GM23338 (cell line): Measurements from ENCODE around the gene CHD9NB. TPM values are rescaled to one million over a fixed set of nuclear protein-coding genes. Genes with fewer than 3 reads are reported as not detected.

Experiments used
- ATAC-seq: fragments of 200-7000 bp; cut with Tn5 transposase; 3 replicates; pipeline ENCODE4 v1.9.1; 2020
- DNase-seq: peaks from one replicate; pipeline ENCODE4 v3.0.0-alpha.2; 2015; ENCODE audit warnings: low spot score
- H2AFZ ChIP-seq: fragments of 200-600 bp; sonication (generic); 2 replicates; pipeline ENCODE4 v1.8.0; 2016; ENCODE audit warnings: antibody characterized with exemption, mild to moderate bottlenecking, moderate library complexity
- H3F3A ChIP-seq: fragments of 200-600 bp; sonication (generic); replicated peaks from 2 replicates; pipeline ENCODE4 v1.8.0; 2017; ENCODE audit warnings: antibody characterized with exemption, mixed run types, low read depth
- H3K27ac ChIP-seq: fragments of 200-600 bp; sonication (generic); 2 replicates; pipeline ENCODE4 v1.6.1; 2016; ENCODE audit warnings: low read depth
- H3K27me3 ChIP-seq: fragments of 200-600 bp; sonication (generic); 2 replicates; pipeline ENCODE4 v1.8.0; 2016; ENCODE audit warnings: mild to moderate bottlenecking, mixed run types, moderate library complexity; ENCODE audit not compliant: insufficient read depth
- H3K36me3 ChIP-seq: fragments of 200-600 bp; sonication (generic); 2 replicates; pipeline ENCODE4 v1.8.0; 2016; ENCODE audit warnings: mild to moderate bottlenecking; ENCODE audit not compliant: insufficient read depth
- H3K4me1 ChIP-seq: fragments of 200-600 bp; sonication (generic); 2 replicates; pipeline ENCODE4 v1.8.0; 2016; ENCODE audit warnings: mild to moderate bottlenecking, moderate library complexity; ENCODE audit not compliant: insufficient read depth
- H3K4me2 ChIP-seq: fragments of 200-600 bp; sonication (generic); 2 replicates; pipeline ENCODE4 v1.7.1; 2017; ENCODE audit warnings: mixed run types
- H3K4me3 ChIP-seq: fragments of 200-600 bp; sonication (generic); 2 replicates; pipeline ENCODE4 v1.6.1; 2016; ENCODE audit warnings: mixed run types
- H3K79me2 ChIP-seq: fragments of 200-600 bp; sonication (generic); replicated peaks from 2 replicates; pipeline ENCODE4 v1.8.0; 2017; ENCODE audit warnings: mild to moderate bottlenecking; ENCODE audit not compliant: insufficient read depth
- H3K9me2 ChIP-seq: fragments of 200-600 bp; sonication (generic); 2 replicates; pipeline ENCODE4 v1.8.0; 2017; ENCODE audit not compliant: insufficient read depth
- H4K20me1 ChIP-seq: fragments of 200-600 bp; sonication (generic); replicated peaks from 2 replicates; pipeline ENCODE4 v1.8.0; 2017; ENCODE audit warnings: mild to moderate bottlenecking; ENCODE audit not compliant: insufficient read depth
- H3K27ac Mint-ChIP-seq: 2 replicates; pipeline ENCODE4 v1.8.0; 2020; ENCODE audit warnings: inconsistent platforms, mild to moderate bottlenecking, moderate library complexity, mixed read lengths
- H3K27me3 Mint-ChIP-seq: 3 replicates; pipeline ENCODE4 v1.8.0; 2022; ENCODE audit warnings: low read depth, mild to moderate bottlenecking, moderate library complexity, mixed read lengths, inconsistent platforms; ENCODE audit not compliant: insufficient read depth, poor library complexity
- H3K36me3 Mint-ChIP-seq: 3 replicates; pipeline ENCODE4 v1.8.0; 2021; ENCODE audit warnings: low read depth, mild to moderate bottlenecking, inconsistent platforms, moderate library complexity, mixed read lengths
- H3K4me1 Mint-ChIP-seq: 3 replicates; pipeline ENCODE4 v1.8.0; 2020; ENCODE audit warnings: mild to moderate bottlenecking, inconsistent platforms, mixed read lengths
- H3K4me3 Mint-ChIP-seq: 3 replicates; pipeline ENCODE4 v1.8.0; 2021; ENCODE audit warnings: moderate library complexity, mild to moderate bottlenecking, inconsistent platforms, mixed read lengths
- H3K9me3 Mint-ChIP-seq: 3 replicates; pipeline ENCODE4 v1.8.0; 2020; ENCODE audit warnings: moderate library complexity, mild to moderate bottlenecking, inconsistent platforms, mixed read lengths
- CREB1 ChIP-seq: fragments of 250-450 bp; sonication (Bioruptor Pico); IDR thresholded peaks from 2 replicates; pipeline ENCODE4 v1.5.0; 2020; ENCODE audit warnings: low read depth, mild to moderate bottlenecking, moderate library complexity
- EZH2 ChIP-seq: fragments of 200-600 bp; sonication (generic); IDR thresholded peaks from one replicate; pipeline ENCODE4 v1.8.0; 2017; ENCODE audit warnings: antibody characterized with exemption, mild to moderate bottlenecking, low read depth; ENCODE audit not compliant: unreplicated experiment
- JUNB ChIP-seq: IDR thresholded peaks from one replicate; pipeline ENCODE4 v1.6.1; 2016; ENCODE audit warnings: antibody characterized with exemption; ENCODE audit not compliant: unreplicated experiment
- NANOG ChIP-seq: IDR thresholded peaks from 2 replicates; pipeline ENCODE4 v1.6.1; 2016; ENCODE audit warnings: antibody characterized with exemption, borderline replicate concordance
- POLR2AphosphoS5 ChIP-seq: IDR thresholded peaks from 2 replicates; pipeline ENCODE4 v1.6.1; 2016; ENCODE audit warnings: antibody characterized with exemption, low read depth
- STAT1 ChIP-seq: IDR thresholded peaks from one replicate; pipeline ENCODE4 v1.6.1; 2016; ENCODE audit warnings: antibody characterized with exemption; ENCODE audit not compliant: unreplicated experiment
- ZNF114 ChIP-seq: fragments of 250-450 bp; sonication (Bioruptor Pico); IDR thresholded peaks from 2 replicates; pipeline ENCODE4 v1.5.0; 2020; ENCODE audit warnings: mild to moderate bottlenecking, moderate library complexity
- ZNF331 ChIP-seq: fragments of 250-450 bp; sonication (Bioruptor Pico); IDR thresholded peaks from 2 replicates; pipeline ENCODE4 v1.5.0; 2020; ENCODE audit warnings: low read depth, mild to moderate bottlenecking, moderate library complexity
- polyA plus RNA-seq: library from polyadenylated mRNA; unstranded; fragments of >200 nt; fragmentation: Nextera tagmentation; extraction: Ambion mirVana; gene quantifications from 2 replicates; pipeline ENCODE4 v1.2.1, GENCODE V29; 2016
- total RNA-seq: library from RNA; depleted of rRNA; stranded (reverse); fragments of >200 nt; shearing (Covaris generic); gene quantifications from 2 replicates; pipeline ENCODE4 v1.2.3, GENCODE V29; 2014
- TF ChIP-seq, protein P1 (sequence below): IDR thresholded peaks from 2 replicates; pipeline ENCODE4 v1.6.1; 2016; ENCODE audit warnings: antibody characterized with exemption
- TF ChIP-seq, protein P2 (sequence below), 2 experiments: fragments of 200-600 bp in 1 of 2; sonication (generic) in 1 of 2; conservative IDR thresholded peaks; 2 replicates each; pipeline versions ENCODE4 v1.5.1 to v1.6.1; 2016 to 2017; ENCODE audit warnings: antibody characterized with exemption in 2 of 2, low read depth in 2 of 2, mild to moderate bottlenecking in 2 of 2, moderate library complexity in 1 of 2
- TF ChIP-seq, protein P3 (sequence below): IDR thresholded peaks from one replicate; pipeline ENCODE4 v1.6.1; 2018; ENCODE audit warnings: antibody characterized with exemption; ENCODE audit not compliant: unreplicated experiment
- TF ChIP-seq, protein P4 (sequence below): fragments of 250-450 bp; sonication (Bioruptor Pico); IDR thresholded peaks from 2 replicates; pipeline ENCODE4 v1.5.0; 2020; ENCODE audit warnings: mild to moderate bottlenecking, moderate library complexity

Gene CHD9NB
- total and polyA plus RNA-seq, 2 experiments from 2014 or later, result 1.7 to 4.2 TPM

DNA sequence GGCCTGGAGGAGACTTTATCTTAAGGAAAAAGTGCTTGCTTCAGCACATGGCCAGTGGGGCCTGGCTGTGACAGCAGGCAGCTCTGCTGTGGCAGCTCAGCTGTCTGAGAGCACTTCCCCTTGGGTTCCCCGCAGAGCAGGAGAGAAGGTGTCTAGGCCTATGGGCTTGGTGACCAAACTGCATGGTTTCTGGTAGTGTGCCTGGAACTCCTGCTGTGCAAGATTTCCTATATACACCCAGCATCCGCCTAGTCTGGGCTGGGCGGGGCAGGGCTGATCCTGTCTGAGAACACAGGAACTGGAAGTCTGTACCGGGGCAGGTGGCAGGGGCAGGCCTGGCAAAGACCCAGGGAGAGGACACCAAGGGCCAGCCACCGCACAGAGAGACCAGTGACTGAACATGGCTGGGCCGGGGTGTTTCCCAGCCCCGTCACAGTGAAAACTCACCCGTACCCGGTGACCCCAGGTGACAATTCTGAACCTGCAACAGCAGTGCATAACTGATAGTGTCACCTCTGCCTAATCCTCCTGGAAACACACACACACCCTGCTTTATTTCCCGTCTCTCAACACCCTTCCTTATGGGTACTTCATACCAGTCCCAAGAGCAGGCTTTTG is 41.4 kb upstream of the CHD9NB start:
- Mint-ChIP-seq H3K9me3 (no peaks in the 10 kb centered on the region), H3K4me1 (peaks cover 60% of the 10 kb centered on the region), H3K36me3 (peaks cover 3% of the 10 kb centered on the region; the same call in 1 of the 3 replicates), H3K27ac (no peak overlapping the region), H3K27me3 (peaks cover 8% of the 10 kb centered on the region), H3K4me3 (no peak overlapping the region)
- no peak overlapping the region for H2AFZ ChIP-seq
- H3K27me3 ChIP-seq, result no peaks in the 10 kb centered on the region
- peaks cover 9% of the 10 kb centered on the region for H3K79me2 ChIP-seq
- no peak overlapping the region for H3K4me2 ChIP-seq
- H3F3A ChIP-seq, result peaks cover 10% of the 10 kb centered on the region
- TF ChIP-seq EZH2 (no peak), ZNF331 (CRISPR knock-in tag) (no peak), CREB1 (no peak), ZNF114 (CRISPR knock-in tag) (no peak), STAT1 (no peak), JUNB (no peak), POLR2AphosphoS5 (no peak), NANOG (no peak)
- TF ChIP-seq, protein P1, sequence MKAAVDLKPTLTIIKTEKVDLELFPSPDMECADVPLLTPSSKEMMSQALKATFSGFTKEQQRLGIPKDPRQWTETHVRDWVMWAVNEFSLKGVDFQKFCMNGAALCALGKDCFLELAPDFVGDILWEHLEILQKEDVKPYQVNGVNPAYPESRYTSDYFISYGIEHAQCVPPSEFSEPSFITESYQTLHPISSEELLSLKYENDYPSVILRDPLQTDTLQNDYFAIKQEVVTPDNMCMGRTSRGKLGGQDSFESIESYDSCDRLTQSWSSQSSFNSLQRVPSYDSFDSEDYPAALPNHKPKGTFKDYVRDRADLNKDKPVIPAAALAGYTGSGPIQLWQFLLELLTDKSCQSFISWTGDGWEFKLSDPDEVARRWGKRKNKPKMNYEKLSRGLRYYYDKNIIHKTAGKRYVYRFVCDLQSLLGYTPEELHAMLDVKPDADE, result no peak
- TF ChIP-seq, protein P2, sequence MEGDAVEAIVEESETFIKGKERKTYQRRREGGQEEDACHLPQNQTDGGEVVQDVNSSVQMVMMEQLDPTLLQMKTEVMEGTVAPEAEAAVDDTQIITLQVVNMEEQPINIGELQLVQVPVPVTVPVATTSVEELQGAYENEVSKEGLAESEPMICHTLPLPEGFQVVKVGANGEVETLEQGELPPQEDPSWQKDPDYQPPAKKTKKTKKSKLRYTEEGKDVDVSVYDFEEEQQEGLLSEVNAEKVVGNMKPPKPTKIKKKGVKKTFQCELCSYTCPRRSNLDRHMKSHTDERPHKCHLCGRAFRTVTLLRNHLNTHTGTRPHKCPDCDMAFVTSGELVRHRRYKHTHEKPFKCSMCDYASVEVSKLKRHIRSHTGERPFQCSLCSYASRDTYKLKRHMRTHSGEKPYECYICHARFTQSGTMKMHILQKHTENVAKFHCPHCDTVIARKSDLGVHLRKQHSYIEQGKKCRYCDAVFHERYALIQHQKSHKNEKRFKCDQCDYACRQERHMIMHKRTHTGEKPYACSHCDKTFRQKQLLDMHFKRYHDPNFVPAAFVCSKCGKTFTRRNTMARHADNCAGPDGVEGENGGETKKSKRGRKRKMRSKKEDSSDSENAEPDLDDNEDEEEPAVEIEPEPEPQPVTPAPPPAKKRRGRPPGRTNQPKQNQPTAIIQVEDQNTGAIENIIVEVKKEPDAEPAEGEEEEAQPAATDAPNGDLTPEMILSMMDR (conservative IDR thresholded peaks at IDR 0.05; ENCODE audit: low read depth in 2 of 2), result no peak
- TF ChIP-seq, protein P3, sequence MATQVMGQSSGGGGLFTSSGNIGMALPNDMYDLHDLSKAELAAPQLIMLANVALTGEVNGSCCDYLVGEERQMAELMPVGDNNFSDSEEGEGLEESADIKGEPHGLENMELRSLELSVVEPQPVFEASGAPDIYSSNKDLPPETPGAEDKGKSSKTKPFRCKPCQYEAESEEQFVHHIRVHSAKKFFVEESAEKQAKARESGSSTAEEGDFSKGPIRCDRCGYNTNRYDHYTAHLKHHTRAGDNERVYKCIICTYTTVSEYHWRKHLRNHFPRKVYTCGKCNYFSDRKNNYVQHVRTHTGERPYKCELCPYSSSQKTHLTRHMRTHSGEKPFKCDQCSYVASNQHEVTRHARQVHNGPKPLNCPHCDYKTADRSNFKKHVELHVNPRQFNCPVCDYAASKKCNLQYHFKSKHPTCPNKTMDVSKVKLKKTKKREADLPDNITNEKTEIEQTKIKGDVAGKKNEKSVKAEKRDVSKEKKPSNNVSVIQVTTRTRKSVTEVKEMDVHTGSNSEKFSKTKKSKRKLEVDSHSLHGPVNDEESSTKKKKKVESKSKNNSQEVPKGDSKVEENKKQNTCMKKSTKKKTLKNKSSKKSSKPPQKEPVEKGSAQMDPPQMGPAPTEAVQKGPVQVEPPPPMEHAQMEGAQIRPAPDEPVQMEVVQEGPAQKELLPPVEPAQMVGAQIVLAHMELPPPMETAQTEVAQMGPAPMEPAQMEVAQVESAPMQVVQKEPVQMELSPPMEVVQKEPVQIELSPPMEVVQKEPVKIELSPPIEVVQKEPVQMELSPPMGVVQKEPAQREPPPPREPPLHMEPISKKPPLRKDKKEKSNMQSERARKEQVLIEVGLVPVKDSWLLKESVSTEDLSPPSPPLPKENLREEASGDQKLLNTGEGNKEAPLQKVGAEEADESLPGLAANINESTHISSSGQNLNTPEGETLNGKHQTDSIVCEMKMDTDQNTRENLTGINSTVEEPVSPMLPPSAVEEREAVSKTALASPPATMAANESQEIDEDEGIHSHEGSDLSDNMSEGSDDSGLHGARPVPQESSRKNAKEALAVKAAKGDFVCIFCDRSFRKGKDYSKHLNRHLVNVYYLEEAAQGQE, result no peak
- TF ChIP-seq, protein P4, sequence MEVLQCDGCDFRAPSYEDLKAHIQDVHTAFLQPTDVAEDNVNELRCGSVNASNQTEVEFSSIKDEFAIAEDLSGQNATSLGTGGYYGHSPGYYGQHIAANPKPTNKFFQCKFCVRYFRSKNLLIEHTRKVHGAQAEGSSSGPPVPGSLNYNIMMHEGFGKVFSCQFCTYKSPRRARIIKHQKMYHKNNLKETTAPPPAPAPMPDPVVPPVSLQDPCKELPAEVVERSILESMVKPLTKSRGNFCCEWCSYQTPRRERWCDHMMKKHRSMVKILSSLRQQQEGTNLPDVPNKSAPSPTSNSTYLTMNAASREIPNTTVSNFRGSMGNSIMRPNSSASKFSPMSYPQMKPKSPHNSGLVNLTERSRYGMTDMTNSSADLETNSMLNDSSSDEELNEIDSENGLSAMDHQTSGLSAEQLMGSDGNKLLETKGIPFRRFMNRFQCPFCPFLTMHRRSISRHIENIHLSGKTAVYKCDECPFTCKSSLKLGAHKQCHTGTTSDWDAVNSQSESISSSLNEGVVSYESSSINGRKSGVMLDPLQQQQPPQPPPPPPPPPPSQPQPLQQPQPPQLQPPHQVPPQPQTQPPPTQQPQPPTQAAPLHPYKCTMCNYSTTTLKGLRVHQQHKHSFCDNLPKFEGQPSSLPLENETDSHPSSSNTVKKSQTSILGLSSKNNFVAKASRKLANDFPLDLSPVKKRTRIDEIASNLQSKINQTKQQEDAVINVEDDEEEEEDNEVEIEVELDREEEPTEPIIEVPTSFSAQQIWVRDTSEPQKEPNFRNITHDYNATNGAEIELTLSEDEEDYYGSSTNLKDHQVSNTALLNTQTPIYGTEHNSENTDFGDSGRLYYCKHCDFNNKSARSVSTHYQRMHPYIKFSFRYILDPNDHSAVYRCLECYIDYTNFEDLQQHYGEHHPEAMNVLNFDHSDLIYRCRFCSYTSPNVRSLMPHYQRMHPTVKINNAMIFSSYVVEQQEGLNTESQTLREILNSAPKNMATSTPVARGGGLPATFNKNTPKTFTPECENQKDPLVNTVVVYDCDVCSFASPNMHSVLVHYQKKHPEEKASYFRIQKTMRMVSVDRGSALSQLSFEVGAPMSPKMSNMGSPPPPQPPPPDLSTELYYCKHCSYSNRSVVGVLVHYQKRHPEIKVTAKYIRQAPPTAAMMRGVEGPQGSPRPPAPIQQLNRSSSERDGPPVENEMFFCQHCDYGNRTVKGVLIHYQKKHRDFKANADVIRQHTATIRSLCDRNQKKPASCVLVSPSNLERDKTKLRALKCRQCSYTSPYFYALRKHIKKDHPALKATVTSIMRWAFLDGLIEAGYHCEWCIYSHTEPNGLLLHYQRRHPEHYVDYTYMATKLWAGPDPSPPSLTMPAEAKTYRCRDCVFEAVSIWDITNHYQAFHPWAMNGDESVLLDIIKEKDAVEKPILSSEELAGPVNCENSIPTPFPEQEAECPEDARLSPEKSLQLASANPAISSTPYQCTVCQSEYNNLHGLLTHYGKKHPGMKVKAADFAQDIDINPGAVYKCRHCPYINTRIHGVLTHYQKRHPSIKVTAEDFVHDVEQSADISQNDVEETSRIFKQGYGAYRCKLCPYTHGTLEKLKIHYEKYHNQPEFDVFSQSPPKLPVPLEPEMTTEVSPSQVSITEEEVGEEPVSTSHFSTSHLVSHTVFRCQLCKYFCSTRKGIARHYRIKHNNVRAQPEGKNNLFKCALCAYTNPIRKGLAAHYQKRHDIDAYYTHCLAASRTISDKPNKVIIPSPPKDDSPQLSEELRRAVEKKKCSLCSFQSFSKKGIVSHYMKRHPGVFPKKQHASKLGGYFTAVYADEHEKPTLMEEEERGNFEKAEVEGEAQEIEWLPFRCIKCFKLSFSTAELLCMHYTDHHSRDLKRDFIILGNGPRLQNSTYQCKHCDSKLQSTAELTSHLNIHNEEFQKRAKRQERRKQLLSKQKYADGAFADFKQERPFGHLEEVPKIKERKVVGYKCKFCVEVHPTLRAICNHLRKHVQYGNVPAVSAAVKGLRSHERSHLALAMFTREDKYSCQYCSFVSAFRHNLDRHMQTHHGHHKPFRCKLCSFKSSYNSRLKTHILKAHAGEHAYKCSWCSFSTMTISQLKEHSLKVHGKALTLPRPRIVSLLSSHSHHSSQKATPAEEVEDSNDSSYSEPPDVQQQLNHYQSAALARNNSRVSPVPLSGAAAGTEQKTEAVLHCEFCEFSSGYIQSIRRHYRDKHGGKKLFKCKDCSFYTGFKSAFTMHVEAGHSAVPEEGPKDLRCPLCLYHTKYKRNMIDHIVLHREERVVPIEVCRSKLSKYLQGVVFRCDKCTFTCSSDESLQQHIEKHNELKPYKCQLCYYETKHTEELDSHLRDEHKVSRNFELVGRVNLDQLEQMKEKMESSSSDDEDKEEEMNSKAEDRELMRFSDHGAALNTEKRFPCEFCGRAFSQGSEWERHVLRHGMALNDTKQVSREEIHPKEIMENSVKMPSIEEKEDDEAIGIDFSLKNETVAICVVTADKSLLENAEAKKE (CRISPR knock-in tag), result no peak
- no peak overlapping the region for H3K4me3 ChIP-seq
- DNase-seq, result no peak
- H3K27ac ChIP-seq, result no peak overlapping the region
- ATAC-seq, result no peak
- no peaks in the 10 kb centered on the region for H3K9me2 ChIP-seq
- H3K4me1 ChIP-seq, result peaks cover 66% of the 10 kb centered on the region
- no peaks in the 10 kb centered on the region for H4K20me1 ChIP-seq
- H3K36me3 ChIP-seq, result no peaks in the 10 kb centered on the region
